Measurements from ENCODE around the gene PSTPIP1.

The PSTPIP1 gene

GRCh38 chr15:77035999-77036471, 41.1 kb downstream of the PSTPIP1 start:
- no peak for TF ChIP-seq CTCF (IDR thresholded peaks at IDR 0.05; ENCODE audit: low read depth, low read length, missing control alignments)
- in situ Hi-C loops (cut with HindIII; ENCODE audit: low sequenced_read_pairs) = no loop called here
- no peak overlapping the region for H3K4me3 ChIP-seq (ENCODE audit: low read depth, low read length)
- DNase-seq (ENCODE audit: low read depth) = no peak

GRCh38 chr15:77036537-77037387, 41.8 kb downstream of the PSTPIP1 start:
- in situ Hi-C loops (cut with HindIII; ENCODE audit: low sequenced_read_pairs) = no loop called here
- no peak for TF ChIP-seq CTCF (IDR thresholded peaks at IDR 0.05; ENCODE audit: low read depth, low read length, missing control alignments)
- H3K4me3 ChIP-seq (ENCODE audit: low read depth, low read length) = no peak overlapping the region
- DNase-seq (ENCODE audit: low read depth) = no peak

- no peak for DNase-seq (ENCODE audit: low read depth)
- no peak overlapping the region for H3K4me3 ChIP-seq (ENCODE audit: low read depth, low read length)
- TF ChIP-seq CTCF (IDR thresholded peaks at IDR 0.05; ENCODE audit: low read depth, low read length, missing control alignments) = no peak
- in situ Hi-C loops (cut with HindIII; ENCODE audit: low sequenced_read_pairs) = no loop called here
Observed at GRCh38 chr15:77037388-77038209, 42.7 kb downstream of the PSTPIP1 start.

GRCh38 chr15:77038312-77039216, 43.6 kb downstream of the PSTPIP1 start:
- DNase-seq (ENCODE audit: low read depth) = no peak
- no peak for TF ChIP-seq CTCF (IDR thresholded peaks at IDR 0.05; ENCODE audit: low read depth, low read length, missing control alignments)
- no peak overlapping the region for H3K4me3 ChIP-seq (ENCODE audit: low read depth, low read length)
- in situ Hi-C loops (cut with HindIII; ENCODE audit: low sequenced_read_pairs) = no loop called here

- DNase-seq (ENCODE audit: low read depth) = no peak
- no peak overlapping the region for H3K4me3 ChIP-seq (ENCODE audit: low read depth, low read length)
- in situ Hi-C loops (cut with HindIII; ENCODE audit: low sequenced_read_pairs) = no loop called here
- TF ChIP-seq CTCF (IDR thresholded peaks at IDR 0.05; ENCODE audit: low read depth, low read length, missing control alignments) = no peak
Observed at GRCh38 chr15:77039217-77039533, 44.2 kb downstream of the PSTPIP1 start.

GRCh38 chr15:77039848-77040247, 44.9 kb downstream of the PSTPIP1 start:
- DNase-seq (ENCODE audit: low read depth) = no peak
- TF ChIP-seq CTCF (IDR thresholded peaks at IDR 0.05; ENCODE audit: low read depth, low read length, missing control alignments) = no peak
- no peak overlapping the region for H3K4me3 ChIP-seq (ENCODE audit: low read depth, low read length)
- in situ Hi-C loops (cut with HindIII; ENCODE audit: low sequenced_read_pairs) = no loop called here

Data from astrocyte of the cerebellum (primary cell).